Mesenchymal stem cell (in vitro differentiated cells and primary cell): ENCODE data around the gene OR5T3. TPM values are rescaled to one million over a fixed set of nuclear protein-coding genes. Genes with fewer than 3 reads are reported as not detected.
"Not testable (repeated sequence)": the region's sequence is repeated elsewhere in the genome, so short reads cannot be mapped to it uniquely, and the experiment has no call there.

Experiments
- DNase-seq: peaks from one replicate; pipeline ENCODE4 v3.0.0-alpha.2; 2013
- H2AFZ ChIP-seq: one replicate; pipeline ENCODE4 v1.6.1; 2013; ENCODE audit warnings: low read depth, mild to moderate bottlenecking, control low read depth, inconsistent platforms, low read length, moderate library complexity
- H2AK5ac ChIP-seq: 2 replicates; pipeline ENCODE4 v1.6.1; 2013; ENCODE audit warnings: low read length, moderate library complexity, mild to moderate bottlenecking, inconsistent platforms; ENCODE audit not compliant: severe bottlenecking
- H2BK120ac ChIP-seq: one replicate; pipeline ENCODE4 v1.6.1; 2013; ENCODE audit warnings: low read depth, mild to moderate bottlenecking, inconsistent platforms, low read length, moderate library complexity
- H2BK12ac ChIP-seq, 2 experiments: one replicate each; pipeline ENCODE4 v1.6.1; 2013; ENCODE audit warnings: inconsistent platforms in 2 of 2, low read length in 2 of 2, mild to moderate bottlenecking in 2 of 2, moderate library complexity in 2 of 2, control low read depth in 1 of 2
- H2BK15ac ChIP-seq: one replicate; pipeline ENCODE4 v1.6.1; 2013; ENCODE audit warnings: mild to moderate bottlenecking, low read depth, inconsistent platforms; ENCODE audit not compliant: poor library complexity, severe bottlenecking
- H2BK5ac ChIP-seq: 2 replicates; pipeline ENCODE4 v1.6.1; 2013; ENCODE audit warnings: low read depth, mild to moderate bottlenecking, low read length, control low read depth, inconsistent platforms; ENCODE audit not compliant: poor library complexity, severe bottlenecking
- H3K14ac ChIP-seq, 2 experiments: one replicate each; pipeline ENCODE4 v1.6.1; 2013; ENCODE audit warnings: inconsistent platforms in 2 of 2, low read length in 2 of 2, control low read depth in 1 of 2, mild to moderate bottlenecking in 1 of 2, moderate library complexity in 1 of 2
- H3K18ac ChIP-seq, 2 experiments: one replicate each; pipeline ENCODE4 v1.6.1; 2013; ENCODE audit warnings: inconsistent platforms in 2 of 2, low read length in 2 of 2, control low read depth in 1 of 2, low read depth in 1 of 2, mild to moderate bottlenecking in 1 of 2
- H3K23ac ChIP-seq, 2 experiments: one replicate each; pipeline ENCODE4 v1.6.1; 2013; ENCODE audit warnings: inconsistent platforms in 2 of 2, low read length in 2 of 2, mild to moderate bottlenecking in 2 of 2, moderate library complexity in 2 of 2, control low read depth in 1 of 2
- H3K27ac ChIP-seq: 2 replicates; pipeline ENCODE4 v1.5.1; 2013; ENCODE audit warnings: mild to moderate bottlenecking, moderate library complexity, low read length, control low read depth, inconsistent platforms; ENCODE audit not compliant: poor library complexity, severe bottlenecking
- H3K27me3 ChIP-seq, 2 experiments: 2 replicates each; pipeline versions ENCODE4 v1.6.1 to v1.7.0; 2013; ENCODE audit warnings: low read length in 2 of 2, mild to moderate bottlenecking in 2 of 2, moderate library complexity in 2 of 2, control low read depth in 1 of 2, inconsistent platforms in 1 of 2; ENCODE audit not compliant: control insufficient read depth in 1 of 2, insufficient read depth in 1 of 2
- H3K36me3 ChIP-seq, 2 experiments: 2 replicates each; pipeline versions ENCODE4 v1.6.1 to v1.7.0; 2013; ENCODE audit warnings: low read length in 2 of 2, control low read depth in 1 of 2, inconsistent platforms in 1 of 2, low read depth in 1 of 2, mild to moderate bottlenecking in 1 of 2; ENCODE audit not compliant: insufficient read depth in 2 of 2, control insufficient read depth in 1 of 2
- H3K4ac ChIP-seq, 2 experiments: one replicate each; pipeline ENCODE4 v1.6.1; 2013; ENCODE audit warnings: inconsistent platforms in 2 of 2, low read length in 2 of 2, mild to moderate bottlenecking in 2 of 2, moderate library complexity in 2 of 2, control low read depth in 1 of 2, low read depth in 1 of 2
- H3K4me1 ChIP-seq: 2 replicates; pipeline ENCODE4 v1.6.1; 2013; ENCODE audit warnings: low read depth, low read length, control low read depth; ENCODE audit not compliant: control insufficient read depth, insufficient read depth
- H3K4me2 ChIP-seq: 2 replicates; pipeline ENCODE4 v1.6.1; 2013; ENCODE audit warnings: low read length, mild to moderate bottlenecking, inconsistent platforms; ENCODE audit not compliant: poor library complexity, severe bottlenecking
- H3K4me3 ChIP-seq, 2 experiments: 2 replicates each; pipeline versions ENCODE4 v1.5.1 to v1.7.0; 2013; ENCODE audit warnings: low read length in 2 of 2, mild to moderate bottlenecking in 2 of 2, control low read depth in 1 of 2, low read depth in 1 of 2; ENCODE audit not compliant: insufficient read depth in 1 of 2
- H3K79me1 ChIP-seq: replicated peaks from 2 replicates; pipeline ENCODE4 v1.6.1; 2013; ENCODE audit warnings: mild to moderate bottlenecking, control low read depth, low read length, inconsistent platforms; ENCODE audit not compliant: poor library complexity, severe bottlenecking
- H3K9ac ChIP-seq: 2 replicates; pipeline ENCODE4 v1.7.0; 2013; ENCODE audit warnings: mild to moderate bottlenecking, low read length, moderate library complexity
- H3K9me3 ChIP-seq: 2 replicates; pipeline ENCODE4 v1.7.0; 2013; ENCODE audit warnings: mild to moderate bottlenecking, low read length; ENCODE audit not compliant: control insufficient read depth
- H4K8ac ChIP-seq: one replicate; pipeline ENCODE4 v1.6.1; 2013; ENCODE audit warnings: inconsistent platforms, mild to moderate bottlenecking, low read length, moderate library complexity
- H4K91ac ChIP-seq: one replicate; pipeline ENCODE4 v1.6.1; 2013; ENCODE audit warnings: mild to moderate bottlenecking, low read length, inconsistent platforms
- WGBS: methylation state at CpG from one replicate; pipeline ENCODE4 v1.1.7; 2013; ENCODE audit warnings: mixed read lengths; 5-methylcytosine and 5-hydroxymethylcytosine counted together
- polyA plus RNA-seq, 2 experiments: library from polyadenylated mRNA; stranded (reverse); fragments of 200-250 nt; gene quantifications; one replicate each; pipeline ENCODE4 v1.2.3, GENCODE V29; 2013

The OR5T3 gene
- not detected for polyA plus RNA-seq (2013, experiment 1 of 2)
- not detected for polyA plus RNA-seq (2013, experiment 2 of 2)

- no peak within 1 kb of the TSS for H3K9ac ChIP-seq
- no peaks in the 10 kb centered on the region for H3K4me1 ChIP-seq
- H3K27me3 ChIP-seq = no peaks in the 10 kb centered on the region
- no peak within 1 kb of the TSS for H2BK120ac ChIP-seq
- H3K4me3 ChIP-seq = no peak within 1 kb of the TSS
- H3K18ac ChIP-seq = no peak within 1 kb of the TSS
- no peak within 1 kb of the TSS for H2AFZ ChIP-seq
- H2BK5ac ChIP-seq = no peak within 1 kb of the TSS
- no peak within 1 kb of the TSS for H3K14ac ChIP-seq
- no peak within 1 kb of the TSS for H2BK12ac ChIP-seq
- no peak within 1 kb of the TSS for H4K8ac ChIP-seq
- no peaks in the 10 kb centered on the region for H3K36me3 ChIP-seq
- peaks cover 9% of the 10 kb centered on the region for H3K9me3 ChIP-seq
- no peak within 1 kb of the TSS for H3K23ac ChIP-seq
- no peak within 1 kb of the TSS for H3K27ac ChIP-seq
- H4K91ac ChIP-seq = no peak within 1 kb of the TSS
- no peak within 1 kb of the TSS for H2AK5ac ChIP-seq
- no peak within 1 kb of the TSS for H2BK15ac ChIP-seq
- no peak within 1 kb of the TSS for H3K4me2 ChIP-seq
- no peaks in the 10 kb centered on the region for H3K79me1 ChIP-seq
- DNase-seq = no peak
- H3K4ac ChIP-seq = no peak within 1 kb of the TSS
These were observed at the start of gene OR5T3 for GRCh38 chr11:56251954-56252353. OR5T3 (plus strand) TSS chr11:56252254; CDS start chr11:56252254, 0 bp downstream.

GRCh38 chr11:56207790-56208189 is 44.3 kb upstream of the OR5T3 start:
- no CpG with 5 or more reads among the region's 1 CpG for WGBS
- Histone ChIP-seq H3K18ac (no peak overlapping the region), H3K4me1 (no peaks in the 10 kb centered on the region), H2BK12ac (no peak overlapping the region), H2AK5ac (no peak overlapping the region), H3K79me1 (no peaks in the 10 kb centered on the region), H2BK15ac (no peak overlapping the region), H4K91ac (no peak overlapping the region), H3K36me3 (no peaks in the 10 kb centered on the region), H3K4ac (no peak overlapping the region), H2AFZ (no peak overlapping the region), H3K23ac (no peak overlapping the region), H3K27ac (no peak overlapping the region), H3K9ac (no peak overlapping the region), H3K14ac (no peak overlapping the region), H3K4me3 (no peak overlapping the region), H4K8ac (no peak overlapping the region), H3K27me3 (no peaks in the 10 kb centered on the region), H3K4me2 (no peak overlapping the region), H2BK120ac (no peak overlapping the region), H2BK5ac (no peak overlapping the region), H3K9me3 (peaks cover 4% of the 10 kb centered on the region)
- no peak for DNase-seq

GRCh38 chr11:56214537-56214936 is 37.5 kb upstream of the OR5T3 start:
- H2AK5ac ChIP-seq = no peak overlapping the region
- no peak overlapping the region for H2BK15ac ChIP-seq
- H2AFZ ChIP-seq = no peak overlapping the region
- H3K4ac ChIP-seq = no peak overlapping the region
- no peak overlapping the region for H3K18ac ChIP-seq
- H2BK120ac ChIP-seq = no peak overlapping the region
- H2BK12ac ChIP-seq = no peak overlapping the region
- H3K79me1 ChIP-seq = no peaks in the 10 kb centered on the region
- H3K23ac ChIP-seq = no peak overlapping the region
- no peak overlapping the region for H4K8ac ChIP-seq
- 64% methylated on average over 1 of the region's 2 CpGs for WGBS
- H3K4me3 ChIP-seq = no peak overlapping the region
- no peak overlapping the region for H3K27ac ChIP-seq
- no peak overlapping the region for H3K4me2 ChIP-seq
- no peak overlapping the region for H2BK5ac ChIP-seq
- no peak overlapping the region for H3K14ac ChIP-seq
- H3K27me3 ChIP-seq = no peaks in the 10 kb centered on the region
- H3K4me1 ChIP-seq = no peaks in the 10 kb centered on the region
- no peak overlapping the region for H4K91ac ChIP-seq
- no peak overlapping the region for H3K9ac ChIP-seq
- peaks cover 16% of the 10 kb centered on the region for H3K9me3 ChIP-seq
- H3K36me3 ChIP-seq = no peaks in the 10 kb centered on the region
- DNase-seq = no peak

GRCh38 chr11:56219735-56220134 is 32.3 kb upstream of the OR5T3 start:
- not testable (repeated sequence) for H3K14ac ChIP-seq, H2AK5ac ChIP-seq, H3K18ac ChIP-seq, H3K27me3 ChIP-seq, H4K91ac ChIP-seq, H2AFZ ChIP-seq, DNase-seq, H3K4me3 ChIP-seq, H3K4me1 ChIP-seq, H3K4ac ChIP-seq, H4K8ac ChIP-seq, H3K23ac ChIP-seq, H3K79me1 ChIP-seq, H2BK120ac ChIP-seq, H3K27ac ChIP-seq, H3K36me3 ChIP-seq, H3K4me2 ChIP-seq, H2BK12ac ChIP-seq, H2BK5ac ChIP-seq, H3K9ac ChIP-seq, H2BK15ac ChIP-seq
- WGBS = 75% methylated on average over 5 of the region's 5 CpGs
- H3K9me3 ChIP-seq = peaks cover 11% of the 10 kb centered on the region
